PC-9 (cell line): ENCODE measurements around the gene GNAO1. TPM values are rescaled to one million over a fixed set of nuclear protein-coding genes. Genes with fewer than 3 reads are reported as not detected.

Experiments
- BruUV-seq: library from RNA; stranded (reverse); fragments of 400-500 nt; replicated peaks from 2 replicates; lab custom pipeline; 2021; lab: Mats Ljungman, UMichigan
- CTCF ChIA-PET: fragments of 300-600 bp; sonication (Branson Sonifier 250); formaldehyde crosslinking; loops from one replicate; lab custom pipeline; 2022; ENCODE audit warnings: antibody characterized with exemption; lab: Charles Lee
- POLR2A ChIA-PET: fragments of 300-600 bp; sonication (Branson Sonifier 250); formaldehyde crosslinking; loops from one replicate; lab custom pipeline; 2022; ENCODE audit warnings: antibody characterized with exemption; ENCODE audit not compliant: unreplicated experiment; lab: Charles Lee
- DNase-seq, 2 experiments: peaks; one replicate each; pipeline versions ENCODE4 v3.0.0 to v3.0.0-alpha.2; 2015 to 2022; ENCODE audit warnings: mixed read lengths in 1 of 2
- H2AFZ ChIP-seq: fragments of 200-600 bp; sonication (generic); 2 replicates; pipeline ENCODE4 v1.8.1; 2017; ENCODE audit warnings: antibody characterized with exemption
- H3F3A ChIP-seq: fragments of 200-600 bp; sonication (generic); 2 replicates; pipeline ENCODE4 v1.8.1; 2017; ENCODE audit warnings: antibody characterized with exemption, mild to moderate bottlenecking, low read depth; ENCODE audit not compliant: insufficient read depth
- H3K27ac ChIP-seq: fragments of 200-600 bp; sonication (generic); 2 replicates; pipeline ENCODE4 v1.6.1; 2016; ENCODE audit warnings: mixed run types
- H3K27me3 ChIP-seq: fragments of 200-600 bp; sonication (generic); 2 replicates; pipeline ENCODE4 v1.6.1; 2016; ENCODE audit warnings: low read depth, mixed run types; ENCODE audit not compliant: insufficient read depth
- H3K36me3 ChIP-seq: fragments of 200-600 bp; sonication (generic); 2 replicates; pipeline ENCODE4 v1.6.1; 2016; ENCODE audit warnings: low read depth, mixed run types
- H3K4me1 ChIP-seq: fragments of 200-600 bp; sonication (generic); replicated peaks from 2 replicates; pipeline ENCODE4 v1.6.1; 2016; ENCODE audit warnings: mixed run types; ENCODE audit not compliant: insufficient read depth
- H3K4me2 ChIP-seq: fragments of 200-600 bp; sonication (generic); 2 replicates; pipeline ENCODE4 v1.6.1; 2017; ENCODE audit warnings: mixed run types
- H3K4me3 ChIP-seq: fragments of 200-600 bp; sonication (generic); 2 replicates; pipeline ENCODE4 v1.6.1; 2016; ENCODE audit warnings: mixed run types
- H3K79me2 ChIP-seq: fragments of 200-600 bp; sonication (generic); 2 replicates; pipeline ENCODE4 v1.6.1; 2017; ENCODE audit warnings: low read depth, mixed run types
- H3K9me2 ChIP-seq: fragments of 200-600 bp; sonication (generic); 2 replicates; pipeline ENCODE4 v1.8.1; 2017; ENCODE audit warnings: mild to moderate bottlenecking; ENCODE audit not compliant: insufficient read depth
- H3K9me3 ChIP-seq: fragments of 200-600 bp; sonication (generic); 2 replicates; pipeline ENCODE4 v1.8.1; 2016; ENCODE audit warnings: low read depth; ENCODE audit not compliant: insufficient read depth
- H4K20me1 ChIP-seq: fragments of 200-600 bp; sonication (generic); 2 replicates; pipeline ENCODE4 v1.8.1; 2017; ENCODE audit not compliant: insufficient read depth
- EZH2 ChIP-seq: fragments of 200-600 bp; sonication (generic); IDR thresholded peaks from 2 replicates; pipeline ENCODE4 v1.8.0; 2017; ENCODE audit warnings: antibody characterized with exemption, low read depth
- intact Hi-C: fragments of 100-400 bp; cut with micrococcal nuclease; formaldehyde crosslinking; loops from one replicate; pipeline ENCODE4 v1.10.0; 2022; ENCODE audit not compliant: unreplicated experiment
- total RNA-seq: library from RNA; stranded (reverse); gene quantifications from 2 replicates; pipeline ENCODE4 v1.2.3, GENCODE V29; 2021
- TF ChIP-seq, protein P1 (sequence below): fragments of 200-600 bp; sonication (generic); conservative IDR thresholded peaks from 2 replicates; pipeline ENCODE4 v1.6.1; 2017; ENCODE audit warnings: mixed run types, antibody characterized with exemption, mild to moderate bottlenecking, moderate library complexity

Gene GNAO1
- total RNA-seq, 1 experiment from 2014 or later, result 2.8 TPM

DNA sequence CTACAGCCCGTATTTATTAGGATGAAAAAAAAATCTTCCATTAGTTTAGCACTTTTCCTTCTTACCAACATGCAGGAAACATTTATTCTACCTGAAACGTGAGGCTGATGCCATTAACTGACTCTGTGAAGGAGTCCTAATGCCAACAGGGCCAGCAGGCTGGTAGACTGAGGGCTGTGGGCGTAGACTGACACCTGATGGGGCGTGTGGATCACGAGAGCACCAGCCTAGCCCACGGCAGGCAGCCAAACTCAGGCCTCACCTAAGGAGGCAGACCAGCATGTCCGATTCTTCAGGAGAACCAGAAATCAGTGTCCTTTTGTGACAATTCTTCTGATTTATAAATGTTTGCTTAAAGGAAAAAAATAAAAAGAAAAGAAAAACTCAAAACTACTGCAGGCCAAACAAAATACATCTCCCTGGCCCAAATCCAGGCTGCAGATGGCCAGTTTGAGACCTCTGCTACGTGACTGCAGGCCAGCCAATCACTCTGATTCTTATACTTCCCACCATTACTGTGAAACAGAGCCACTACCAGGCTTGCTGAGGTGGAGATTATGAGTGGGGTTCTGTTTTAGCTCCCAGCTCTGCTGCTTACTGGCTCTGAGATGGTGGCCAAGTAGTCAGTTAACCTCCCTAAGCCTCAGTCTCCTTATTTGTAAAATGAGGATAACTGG is 66.5 kb downstream of the GNAO1 start:
- TF ChIP-seq, protein P1, sequence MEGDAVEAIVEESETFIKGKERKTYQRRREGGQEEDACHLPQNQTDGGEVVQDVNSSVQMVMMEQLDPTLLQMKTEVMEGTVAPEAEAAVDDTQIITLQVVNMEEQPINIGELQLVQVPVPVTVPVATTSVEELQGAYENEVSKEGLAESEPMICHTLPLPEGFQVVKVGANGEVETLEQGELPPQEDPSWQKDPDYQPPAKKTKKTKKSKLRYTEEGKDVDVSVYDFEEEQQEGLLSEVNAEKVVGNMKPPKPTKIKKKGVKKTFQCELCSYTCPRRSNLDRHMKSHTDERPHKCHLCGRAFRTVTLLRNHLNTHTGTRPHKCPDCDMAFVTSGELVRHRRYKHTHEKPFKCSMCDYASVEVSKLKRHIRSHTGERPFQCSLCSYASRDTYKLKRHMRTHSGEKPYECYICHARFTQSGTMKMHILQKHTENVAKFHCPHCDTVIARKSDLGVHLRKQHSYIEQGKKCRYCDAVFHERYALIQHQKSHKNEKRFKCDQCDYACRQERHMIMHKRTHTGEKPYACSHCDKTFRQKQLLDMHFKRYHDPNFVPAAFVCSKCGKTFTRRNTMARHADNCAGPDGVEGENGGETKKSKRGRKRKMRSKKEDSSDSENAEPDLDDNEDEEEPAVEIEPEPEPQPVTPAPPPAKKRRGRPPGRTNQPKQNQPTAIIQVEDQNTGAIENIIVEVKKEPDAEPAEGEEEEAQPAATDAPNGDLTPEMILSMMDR, result no peak
- TF ChIP-seq EZH2, result no peak
- intact Hi-C loops, result no loop called here
- H3F3A ChIP-seq, result peaks cover 15% of the 10 kb centered on the region; the same call in 1 of the 2 replicates
- DNase-seq, result no peak
- no peak overlapping the region for H3K4me3 ChIP-seq
- no peaks in the 10 kb centered on the region for H3K9me3 ChIP-seq
- no peaks in the 10 kb centered on the region for H3K9me2 ChIP-seq
- peaks cover 15% of the 10 kb centered on the region for H3K4me1 ChIP-seq
- H2AFZ ChIP-seq, result no peak overlapping the region
- no TSS peak for BruUV-seq
- POLR2A ChIA-PET, result no interaction called here
- no peaks in the 10 kb centered on the region for H3K79me2 ChIP-seq
- H3K36me3 ChIP-seq, result no peaks in the 10 kb centered on the region
- no peaks in the 10 kb centered on the region for H4K20me1 ChIP-seq
- H3K4me2 ChIP-seq, result no peak overlapping the region
- H3K27me3 ChIP-seq, result no peaks in the 10 kb centered on the region
- CTCF ChIA-PET, result interaction anchor here (0.5 kb wide), 1 partner anchor 928 kb away, joined by 14 read pairs; the partner anchor contains the start of genes PSME3IP1 and RSPRY1
- H3K27ac ChIP-seq, result no peak overlapping the region

- CTCF ChIA-PET, result no interaction called here
- H3K4me3 ChIP-seq, result no peak overlapping the region
- intact Hi-C loops, result no loop called here
These were observed 67.5 kb downstream of the GNAO1 start for GRCh38 chr16:56258508-56259424.

DNA sequence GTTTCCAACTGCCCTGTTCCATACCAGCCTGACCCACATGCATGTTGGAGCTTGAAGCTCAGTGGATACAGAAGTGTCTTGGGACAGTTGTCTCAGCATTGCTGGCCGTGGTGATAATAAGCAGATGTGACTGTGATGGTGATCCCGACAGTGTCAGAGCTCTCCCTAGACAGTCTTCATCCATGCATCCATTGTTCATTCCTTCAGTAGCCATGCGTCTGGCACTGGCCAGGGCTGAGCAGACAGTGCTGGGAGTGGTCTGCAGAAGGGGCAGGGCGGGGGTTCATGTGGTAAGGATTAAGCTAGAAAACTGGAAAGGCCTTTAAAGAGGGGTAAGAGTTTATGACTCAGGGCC is 68.1 kb downstream of the GNAO1 start:
- Histone ChIP-seq H3K36me3 (no peaks in the 10 kb centered on the region), H3K9me2 (no peaks in the 10 kb centered on the region), H3K4me1 (peaks cover 26% of the 10 kb centered on the region), H2AFZ (no peak overlapping the region), H3K9me3 (no peaks in the 10 kb centered on the region), H3K27ac (no peak overlapping the region), H3K4me2 (no peak overlapping the region), H3F3A (peaks cover 16% of the 10 kb centered on the region; the same call in 1 of the 2 replicates), H3K79me2 (no peaks in the 10 kb centered on the region), H3K27me3 (no peaks in the 10 kb centered on the region), H4K20me1 (no peaks in the 10 kb centered on the region), H3K4me3 (no peak overlapping the region)
- CTCF ChIA-PET, result no interaction called here
- TF ChIP-seq EZH2, result no peak
- TF ChIP-seq, protein P1, result no peak
- DNase-seq, result no peak
- POLR2A ChIA-PET, result interaction anchor here (0.6 kb wide), 1 partner anchor 637 kb away, joined by 5 read pairs; no protein-coding TSS in a partner anchor
- intact Hi-C loops, result no loop called here
- BruUV-seq, result no TSS peak

More at GRCh38 chr16:56258508-56259424, 67.5 kb downstream of the GNAO1 start:
- Histone ChIP-seq H3K79me2 (no peaks in the 10 kb centered on the region), H3F3A (peaks cover 16% of the 10 kb centered on the region; the same call in 1 of the 2 replicates), H3K4me1 (peaks cover 25% of the 10 kb centered on the region), H3K9me3 (no peaks in the 10 kb centered on the region), H2AFZ (no peak overlapping the region), H4K20me1 (no peaks in the 10 kb centered on the region), H3K4me2 (no peak overlapping the region), H3K27me3 (no peaks in the 10 kb centered on the region), H3K27ac (no peak overlapping the region), H3K9me2 (no peaks in the 10 kb centered on the region), H3K36me3 (no peaks in the 10 kb centered on the region)
- BruUV-seq, result no TSS peak
- POLR2A ChIA-PET, result interaction anchor here (0.6 kb wide), 1 partner anchor 638 kb away, joined by 5 read pairs; no protein-coding TSS in a partner anchor
- DNase-seq, result no peak
- TF ChIP-seq EZH2, result no peak
- TF ChIP-seq, protein P1, result no peak
